ENCODE data around the gene JPH3. TPM values are rescaled to one million over a fixed set of nuclear protein-coding genes. Genes with fewer than 3 reads are reported as not detected.
A peak's percentile ranks its signal among the peaks of the same experiment; 100 is the strongest.

The JPH3 gene
- total RNA-seq, result under 1 TPM; 0.05 to 0.09 TPM
- long read RNA-seq, result 0 reads

DNA sequence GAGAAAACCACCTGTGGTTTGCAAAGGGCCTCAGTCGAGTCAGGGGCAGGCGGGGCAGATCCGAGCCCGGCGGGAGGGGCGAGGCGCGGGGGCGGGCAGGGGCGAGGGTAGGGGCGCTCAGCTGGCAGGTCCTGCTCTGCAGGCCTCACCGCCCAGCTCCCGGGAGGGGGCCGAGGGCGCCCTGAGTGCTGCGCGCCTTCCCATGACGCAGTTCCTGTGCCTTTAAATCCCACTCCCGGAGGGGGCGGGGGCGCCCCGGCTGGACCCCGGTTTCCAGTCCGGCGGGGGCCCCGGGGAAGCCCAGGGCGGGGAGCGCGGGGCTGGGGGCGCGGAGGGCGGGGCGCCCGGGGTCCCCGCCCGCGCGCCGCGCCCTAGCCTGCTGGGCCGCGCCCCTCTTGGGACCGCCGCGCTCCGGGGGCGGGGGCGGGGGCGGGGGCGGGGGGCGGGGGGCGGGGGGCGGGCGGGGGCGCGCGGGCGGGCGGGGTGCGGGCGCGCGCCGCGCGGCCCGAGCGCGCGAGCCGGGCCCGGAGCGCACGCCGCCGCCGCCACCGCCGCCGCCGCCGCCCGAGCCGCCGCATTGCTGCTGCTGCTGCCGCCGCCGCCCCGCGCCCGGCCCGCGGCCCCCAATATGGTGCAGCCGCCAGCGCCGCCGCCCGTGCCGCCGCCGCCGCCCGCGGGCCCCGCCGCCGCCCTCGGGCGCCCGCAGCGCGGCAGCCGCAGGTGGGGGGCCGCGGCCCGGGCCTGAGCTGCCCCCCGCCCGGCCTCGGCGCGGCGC lies at the start of gene JPH3:
Gene JPH3 (plus strand): TSS at position 508 of the 775 bp plus-strand sequence. CDS start 639 bp downstream, outside the sequence.
- intact Hi-C loops (cut with DNase I), result no loop called here
- ATAC-seq, result no peak
- no peak for DNase-seq

DNA sequence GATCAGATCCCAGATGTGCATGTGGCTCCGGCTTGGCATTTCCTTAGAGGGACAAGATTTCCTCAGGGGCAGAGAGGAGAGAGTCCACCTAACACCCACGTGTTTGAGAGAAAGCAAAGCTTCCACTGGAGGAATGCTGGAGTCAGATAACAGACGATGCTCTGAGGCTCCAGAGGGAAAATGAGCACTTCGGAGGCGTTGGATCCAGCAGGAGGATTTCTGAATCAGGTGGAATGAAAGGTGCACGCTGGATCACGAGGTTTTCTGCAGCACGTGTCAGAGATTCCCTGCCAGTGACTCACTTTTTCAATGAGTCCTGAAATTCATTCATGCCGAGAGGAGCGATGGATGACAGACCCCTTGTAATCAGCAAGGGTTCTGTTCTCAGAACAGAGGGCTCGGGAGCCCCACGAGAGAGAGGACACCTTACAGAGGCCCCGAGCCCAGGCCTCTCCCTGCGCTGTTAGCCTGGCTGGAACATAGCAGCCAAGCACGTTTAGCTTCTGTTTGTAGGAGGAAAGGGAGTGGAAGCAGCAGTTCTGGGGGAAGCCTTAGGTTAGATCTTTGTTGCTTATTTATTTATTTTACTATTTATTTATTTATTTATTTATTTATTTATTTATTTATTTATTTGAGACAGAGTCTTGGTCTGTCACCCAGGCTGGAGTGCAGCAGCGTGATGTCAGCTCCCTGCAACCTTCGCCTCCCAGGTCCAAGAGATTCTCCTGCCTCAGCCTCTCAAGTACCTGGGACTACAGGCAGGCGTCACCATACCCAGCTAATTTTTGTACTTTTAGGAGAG lies 49.3 kb upstream of the JPH3 start:
- ATAC-seq (no peak), DNase-seq (no peak)
- intact Hi-C loops (cut with DNase I), result no loop called here

DNA sequence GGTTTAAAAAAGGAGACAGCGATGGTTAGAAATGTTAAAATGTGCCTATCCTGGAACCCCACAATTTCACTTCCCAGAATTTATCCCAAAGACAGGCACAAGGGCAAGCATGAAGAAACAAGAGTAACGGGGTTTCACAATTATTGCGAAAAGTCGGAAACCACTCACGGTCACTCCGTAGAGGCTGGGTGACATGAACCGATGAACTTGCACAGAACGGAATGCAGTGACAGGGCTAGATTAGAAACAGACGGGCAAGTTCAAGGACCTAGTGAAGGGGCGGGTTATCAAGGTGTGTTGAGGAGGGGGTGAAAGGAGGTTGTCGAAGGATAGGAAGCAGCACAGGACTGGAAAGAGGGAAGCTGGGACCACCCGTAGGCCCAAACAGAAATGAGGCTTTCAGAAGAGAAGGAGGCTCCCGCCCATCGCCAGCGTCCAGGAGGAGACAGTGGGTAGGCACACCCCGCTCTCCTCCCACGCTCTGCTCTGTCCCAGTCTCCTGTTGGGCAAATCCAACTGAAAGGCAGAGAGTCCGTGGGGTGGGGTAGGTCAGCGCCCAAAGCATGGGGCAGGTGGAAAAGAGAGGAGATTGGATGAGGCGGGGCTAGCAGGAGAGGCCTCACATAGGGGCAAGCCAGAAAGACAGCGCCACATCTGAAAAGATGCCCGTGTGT lies 47.4 kb upstream of the JPH3 start:
- DNase-seq, result no peak
- ATAC-seq, result no peak
- intact Hi-C loops (cut with DNase I), result no loop called here

DNA sequence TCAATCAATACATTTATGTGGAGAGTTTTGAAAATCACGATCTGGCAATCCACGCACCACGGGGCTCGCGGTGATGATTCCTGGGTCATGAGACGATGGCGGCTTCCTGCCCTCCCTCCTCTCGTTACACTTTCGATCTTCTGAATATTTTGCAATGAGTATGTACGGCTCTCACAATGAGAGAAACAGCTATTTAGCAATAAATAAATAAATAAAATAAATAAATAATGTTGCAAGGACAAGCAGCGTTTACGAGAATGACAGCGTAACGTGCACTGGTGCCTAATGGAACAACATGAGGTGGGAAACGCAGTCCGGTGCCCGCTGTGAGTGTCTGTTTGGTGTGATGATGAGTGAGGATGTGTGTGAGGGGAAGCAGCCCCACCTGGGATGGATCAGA lies 46.7 kb upstream of the JPH3 start:
- intact Hi-C loops (cut with DNase I), result no loop called here
- ATAC-seq (no peak), DNase-seq (no peak)

DNA sequence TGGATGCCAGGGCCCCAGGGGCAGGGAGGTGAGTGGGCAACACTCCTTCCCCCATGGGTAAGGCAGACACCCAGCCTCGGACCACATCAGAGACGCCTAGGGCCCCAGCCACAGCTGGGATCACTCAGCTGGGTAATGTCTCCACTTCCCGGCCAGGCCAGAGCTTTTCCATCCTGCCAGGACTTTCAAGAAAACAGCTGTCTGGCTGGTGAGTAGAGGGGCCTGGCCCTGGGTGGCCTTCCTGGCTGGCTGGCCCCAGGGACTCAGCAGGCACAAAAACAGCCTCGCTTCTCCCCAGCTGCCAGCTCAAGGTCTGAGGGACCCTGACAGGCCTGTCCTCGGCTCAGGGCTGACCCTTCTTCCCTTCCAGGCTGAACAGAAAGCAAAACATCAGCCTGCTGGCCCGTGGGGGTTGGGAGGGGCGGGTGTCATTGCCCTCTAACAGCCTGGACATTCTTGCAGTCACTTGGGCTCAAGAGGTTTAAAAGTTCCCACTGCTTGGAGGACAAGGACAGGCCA lies 45.3 kb upstream of the JPH3 start:
- peak; percentile 77 to 83 for ATAC-seq
- intact Hi-C loops (cut with DNase I), result no loop called here
- DNase-seq, result peak; percentile 61

DNA sequence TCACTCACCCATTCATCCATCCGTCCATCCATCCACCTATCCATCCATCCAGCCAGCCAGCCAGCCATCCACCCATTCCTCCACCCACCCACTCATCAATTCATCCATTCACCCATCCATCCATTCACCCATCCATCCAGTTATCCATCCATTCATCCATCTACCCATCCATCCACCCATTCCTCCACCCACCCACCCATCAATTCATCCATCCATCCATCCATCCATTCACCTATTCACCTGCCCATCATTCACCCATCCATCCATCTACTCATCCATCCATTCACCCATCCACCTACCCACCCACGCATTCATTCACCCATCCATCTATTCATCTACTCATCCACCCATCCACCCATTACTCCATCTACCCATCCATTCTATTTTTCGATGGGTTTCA lies 43.6 kb upstream of the JPH3 start:
- DNase-seq, result no peak
- ATAC-seq, result no peak
- intact Hi-C loops (cut with DNase I), result no loop called here

DNA sequence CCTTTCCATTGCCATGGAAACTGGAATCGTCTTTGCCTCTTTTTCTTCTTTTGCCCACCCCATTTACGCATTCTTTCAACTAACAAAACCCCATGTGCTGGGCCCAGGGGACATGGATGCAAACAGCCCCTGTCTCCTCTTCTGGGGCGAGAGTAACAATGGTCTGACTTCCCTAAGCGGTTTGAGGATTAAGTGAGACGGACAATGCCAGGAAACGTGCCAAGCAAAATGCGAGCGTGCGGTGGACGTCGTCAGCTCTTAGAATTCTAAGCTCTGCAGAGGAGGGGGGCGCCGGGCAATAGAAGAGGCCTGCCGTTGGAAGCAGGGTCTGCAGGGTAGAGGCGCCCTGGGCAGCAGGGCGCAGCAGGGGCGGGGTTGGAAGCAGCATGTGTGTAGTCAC lies 42.4 kb upstream of the JPH3 start:
- ATAC-seq (no peak), DNase-seq (no peak)
- intact Hi-C loops (cut with DNase I), result no loop called here

DNA sequence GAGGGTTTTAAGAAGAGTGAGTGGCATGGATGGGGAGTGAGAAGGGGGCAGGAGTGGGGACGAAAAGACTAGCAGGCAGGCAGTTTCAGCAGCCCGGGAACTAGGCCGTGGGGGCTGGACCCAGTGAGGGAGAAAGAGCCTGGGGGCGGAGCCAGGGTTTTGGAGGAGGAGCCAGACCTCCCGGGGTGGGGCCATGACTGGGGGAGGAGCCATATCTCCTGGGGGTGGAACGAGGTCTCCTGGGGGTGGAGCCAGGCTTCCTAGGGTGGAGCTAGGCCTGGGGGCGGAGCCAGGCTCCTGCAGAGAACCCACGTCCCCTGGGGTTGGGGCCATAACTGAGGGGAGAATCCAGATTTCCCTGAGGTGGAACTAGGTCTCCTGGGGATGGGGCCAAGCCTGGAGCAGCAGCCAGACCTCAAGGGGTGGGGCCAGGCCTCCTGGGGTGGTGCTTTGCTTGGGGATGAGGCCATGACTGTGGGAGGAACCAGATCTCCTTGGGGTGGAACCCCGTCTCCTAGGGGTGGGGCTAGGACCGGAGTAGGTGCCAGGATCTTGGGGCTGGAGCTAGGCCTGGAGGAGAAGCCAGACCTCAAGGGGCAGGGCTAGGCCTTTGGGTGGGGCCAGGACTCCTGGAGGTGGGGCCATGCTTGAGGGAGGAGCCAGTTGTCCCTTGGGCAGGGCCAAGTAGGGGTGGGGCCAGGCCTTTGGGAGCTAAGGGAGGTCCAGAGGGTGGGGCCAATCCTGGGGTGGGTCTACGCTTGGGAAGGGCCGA lies 41.7 kb upstream of the JPH3 start:
- peak; percentile 33 to 67 for ATAC-seq
- intact Hi-C loops (cut with DNase I), result no loop called here
- DNase-seq, result peak; percentile 69

DNA sequence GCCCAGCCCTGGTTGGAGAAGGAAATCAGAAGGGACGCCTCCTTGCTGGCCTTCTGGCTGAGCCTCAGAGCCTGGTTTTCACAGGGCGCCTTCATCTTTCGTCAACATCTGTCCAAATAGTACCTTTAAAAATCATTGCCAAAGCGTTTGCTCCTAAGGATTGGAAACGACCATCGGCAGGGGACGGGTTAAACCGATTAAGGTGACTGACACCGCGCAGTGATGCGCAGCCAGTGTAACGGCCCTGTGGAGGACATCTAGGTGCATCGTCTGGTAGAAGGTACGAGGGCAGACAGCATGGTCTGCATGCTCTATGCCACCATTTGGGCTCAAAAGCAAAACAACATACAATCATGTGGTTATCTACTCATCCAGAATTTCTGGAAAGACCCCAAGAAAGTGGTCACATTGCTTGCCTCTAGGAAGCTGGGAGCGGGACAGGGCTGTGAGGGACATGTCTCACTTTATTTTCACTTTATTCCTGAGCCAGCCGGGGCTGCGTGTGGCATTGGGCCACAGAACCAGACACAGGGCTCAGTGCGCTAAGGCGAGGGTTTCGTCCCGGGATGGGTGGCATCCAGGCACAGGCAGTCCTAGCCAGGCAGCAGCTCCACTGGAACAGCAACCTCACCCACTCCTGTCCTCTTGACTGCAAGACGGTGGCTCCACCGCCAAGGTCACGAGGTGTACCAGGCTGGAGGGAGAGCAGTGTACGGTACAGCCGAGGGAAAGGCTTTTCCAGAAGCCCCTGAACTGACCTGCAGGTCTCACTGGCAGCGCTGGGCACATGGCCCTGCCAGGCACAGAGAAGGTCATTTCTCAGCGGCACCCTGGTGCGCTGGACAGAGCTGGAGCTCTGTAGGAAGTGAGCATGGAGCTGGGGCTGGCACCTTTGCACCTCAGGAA lies 40.9 kb upstream of the JPH3 start:
- DNase-seq, result no peak
- intact Hi-C loops (cut with DNase I), result no loop called here
- no peak for ATAC-seq

DNA sequence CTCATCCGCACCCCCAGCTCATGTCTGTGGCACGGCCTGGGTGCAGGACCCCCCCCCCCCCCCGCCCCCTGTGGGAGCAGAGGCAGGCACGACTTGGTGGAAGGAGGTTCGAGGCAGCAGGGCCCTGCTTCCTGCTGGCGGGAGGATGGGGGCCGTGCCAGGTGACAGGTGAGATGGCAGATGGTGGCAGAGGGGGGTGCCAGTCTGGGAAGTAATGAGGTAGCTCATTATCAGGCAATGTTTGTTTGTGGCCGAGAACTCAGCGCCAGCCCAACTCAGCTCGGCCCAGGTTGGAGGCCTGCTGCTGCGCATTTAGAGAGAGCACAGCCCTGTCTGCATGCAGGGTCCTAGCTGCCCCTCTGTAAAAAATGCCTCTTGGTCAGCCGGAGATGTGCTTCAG lies 40.1 kb upstream of the JPH3 start:
- ATAC-seq, result no peak
- intact Hi-C loops (cut with DNase I), result no loop called here
- no peak for DNase-seq

DNA sequence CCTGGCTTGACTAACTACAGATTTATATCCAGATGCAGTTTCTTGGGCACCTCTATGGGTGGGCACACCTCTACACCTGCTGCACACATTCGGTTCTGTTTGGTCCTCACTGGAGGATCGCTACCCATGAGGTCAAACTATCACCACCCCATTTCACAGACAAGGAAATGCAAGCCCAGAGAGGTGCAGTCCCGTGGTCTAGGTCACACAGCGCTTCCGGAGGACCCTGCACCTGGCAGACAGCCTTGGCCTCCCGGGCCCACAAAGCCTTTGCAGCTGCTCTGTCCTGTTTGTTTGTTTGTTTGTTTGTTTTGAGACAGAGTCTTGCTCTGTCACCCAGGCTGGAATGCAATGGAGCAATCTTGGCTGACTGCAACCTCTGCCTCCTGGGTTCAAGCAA lies 39.3 kb upstream of the JPH3 start:
- intact Hi-C loops (cut with DNase I), result no loop called here
- ATAC-seq (no peak), DNase-seq (no peak)

DNA sequence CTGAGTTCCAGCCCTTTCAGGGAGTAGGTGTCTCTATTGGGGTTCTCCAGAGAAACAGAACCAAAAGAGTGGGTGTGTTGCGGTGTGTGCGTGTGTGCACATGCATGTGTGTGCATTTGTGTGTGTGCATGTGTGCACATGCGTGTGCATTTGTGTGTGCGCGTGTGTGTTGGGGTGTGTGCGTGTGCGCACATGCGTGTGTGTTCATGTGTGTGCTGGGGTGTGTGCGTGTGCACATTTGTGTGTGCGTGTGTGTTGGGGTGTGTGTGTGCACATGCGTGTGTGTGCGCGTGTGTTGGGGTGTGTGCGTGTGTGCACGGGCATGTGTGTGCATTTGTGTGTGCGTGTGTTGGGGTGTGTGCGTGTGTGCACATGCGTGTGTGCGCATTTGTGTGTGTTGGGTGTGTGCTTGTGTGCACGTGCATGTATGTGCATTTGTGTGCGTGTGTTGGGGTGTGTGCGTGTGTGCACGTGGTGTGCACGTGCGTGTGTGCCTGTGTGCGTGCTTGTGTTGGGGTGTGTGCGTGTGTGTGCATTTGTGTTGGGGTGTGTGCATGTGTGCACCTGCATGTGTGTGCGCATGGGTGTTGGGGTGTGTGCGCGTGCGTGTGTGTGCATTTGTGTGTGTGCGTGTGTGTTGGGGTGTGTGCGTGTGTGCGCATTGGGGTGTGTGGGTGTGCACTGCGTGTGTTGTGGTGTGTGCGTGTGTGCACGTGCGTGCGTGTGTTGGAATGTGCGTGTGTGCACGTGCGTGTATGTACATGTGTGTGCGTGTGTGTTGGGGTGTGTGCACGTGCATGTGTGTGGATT lies 38.4 kb upstream of the JPH3 start:
- ATAC-seq, result no peak
- intact Hi-C loops (cut with DNase I), result no loop called here
- no peak for DNase-seq

DNA sequence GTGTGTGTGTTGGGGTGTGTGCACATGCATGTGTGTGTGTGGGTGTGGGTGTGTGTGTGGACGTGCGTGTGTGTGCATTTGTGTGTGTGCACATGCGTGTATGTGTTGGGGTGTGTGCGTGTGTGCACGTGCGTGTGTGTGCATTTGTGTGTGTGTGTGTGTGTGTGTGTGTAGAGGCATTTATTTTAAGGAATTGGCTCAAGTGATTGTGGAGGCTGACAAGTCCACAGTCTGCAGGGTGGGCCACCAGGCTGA lies 37.9 kb upstream of the JPH3 start:
- DNase-seq, result no peak
- intact Hi-C loops (cut with DNase I), result no loop called here
- ATAC-seq, result no peak

DNA sequence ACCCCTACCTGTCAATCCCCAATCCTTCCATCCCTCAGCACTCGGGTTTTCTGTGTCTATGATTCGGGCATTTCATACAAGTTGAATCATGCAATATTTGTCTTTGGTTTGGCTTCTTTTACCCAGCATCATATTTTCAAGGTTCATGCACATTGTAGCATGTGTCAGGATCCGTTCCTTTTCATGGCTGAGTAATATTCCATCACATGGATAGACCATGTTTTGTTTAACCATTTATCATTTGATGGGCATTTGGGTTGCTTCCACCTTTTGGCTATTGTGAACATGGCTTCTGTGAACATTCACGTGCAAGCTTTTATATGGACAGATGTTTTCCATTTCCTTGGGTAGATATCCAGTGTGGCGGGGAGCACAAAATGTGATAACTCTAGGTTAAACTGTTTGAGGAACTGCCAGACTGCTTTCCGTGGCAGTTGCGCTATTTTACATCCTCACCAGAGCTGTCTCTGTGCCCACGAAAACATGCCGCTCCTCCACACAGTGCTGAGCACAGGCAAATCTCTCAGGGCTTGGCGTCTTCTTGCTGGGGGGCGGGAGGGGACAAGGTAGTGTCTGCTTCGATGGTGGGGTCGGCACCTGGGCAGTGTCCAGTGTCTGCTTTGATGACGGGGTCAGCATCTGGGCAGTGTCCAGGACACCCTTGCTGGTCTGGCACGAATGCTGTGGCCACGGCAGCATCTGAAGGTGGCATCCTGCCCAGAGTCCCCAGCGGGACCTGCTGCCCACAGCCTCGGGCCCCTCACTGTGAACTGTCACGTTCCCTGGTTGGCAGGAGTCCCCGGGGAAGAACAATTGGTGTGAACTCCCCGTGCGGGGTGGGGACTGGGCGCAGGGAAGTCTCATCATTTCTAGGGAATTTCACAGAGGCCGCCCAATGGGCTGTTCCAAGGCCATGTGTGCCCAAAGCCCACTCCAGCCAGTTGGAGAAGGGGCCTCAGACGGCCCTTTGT lies 32.4 kb upstream of the JPH3 start:
- DNase-seq (no peak), ATAC-seq (peak in 1 of 2 donors; percentile 17)
- intact Hi-C loops (cut with DNase I), result no loop called here

DNA sequence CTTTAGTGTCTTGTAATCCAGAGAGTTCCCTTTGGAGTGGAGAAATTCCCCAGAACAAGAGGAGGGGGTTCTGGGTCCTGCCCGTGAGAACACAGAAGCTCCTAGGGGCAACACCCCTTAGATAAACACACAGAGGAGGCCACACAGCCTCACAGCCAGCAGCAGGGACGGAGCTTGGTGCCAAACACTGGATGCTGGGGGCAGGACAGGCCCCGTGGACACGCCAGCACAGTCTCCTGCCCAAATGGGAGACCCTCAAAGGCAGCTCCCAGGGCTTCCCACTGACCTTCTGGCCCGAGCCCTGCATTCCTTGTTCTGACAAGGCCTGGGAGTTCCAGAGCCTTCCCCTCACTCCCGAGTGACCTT lies 31.8 kb upstream of the JPH3 start:
- intact Hi-C loops (cut with DNase I), result no loop called here
- DNase-seq (no peak), ATAC-seq (peak; percentile 5 to 30)

Measured in left cardiac atrium (tissue), 4 donors.